HS-5 (cell line): ENCODE data around the gene TADA2A.
"Not testable (repeated sequence)": the region's sequence is repeated elsewhere in the genome, so short reads cannot be mapped to it uniquely, and the experiment has no call there.

Source experiments
- DNase-seq: peaks from one replicate; pipeline ENCODE4 v3.0.0-alpha.2; 2012; ENCODE audit warnings: low read depth

Gene TADA2A

GRCh38 chr17:37399265-37399803 is 7.4 kb upstream of the TADA2A start:
- DNase-seq, result no peak

GRCh38 chr17:37400505-37400904 is 6.2 kb upstream of the TADA2A start:
- DNase-seq, result no peak

GRCh38 chr17:37405522-37405921 is 1.2 kb upstream of the TADA2A start:
- not testable (repeated sequence) for DNase-seq

GRCh38 chr17:37405955-37406634 is 591 bp upstream of the TADA2A start:
- DNase-seq, result no peak

- DNase-seq, result not testable (repeated sequence)
Measured at GRCh38 chr17:37408145-37408479, 1.4 kb downstream of the TADA2A start.

GRCh38 chr17:37410357-37410756 is 3.7 kb downstream of the TADA2A start:
- no peak for DNase-seq

- no peak for DNase-seq
Measured at GRCh38 chr17:37413875-37414519, 7.3 kb downstream of the TADA2A start.

- no peak for DNase-seq
Measured at GRCh38 chr17:37417852-37418251, 11.2 kb downstream of the TADA2A start.

- DNase-seq, result no peak
Measured at GRCh38 chr17:37422971-37423625, 16.4 kb downstream of the TADA2A start.

- DNase-seq, result no peak
Measured at GRCh38 chr17:37425268-37425667, 18.6 kb downstream of the TADA2A start.

- DNase-seq, result no peak
Measured at GRCh38 chr17:37429039-37429438, 22.4 kb downstream of the TADA2A start.

GRCh38 chr17:37429453-37429852 is 22.8 kb downstream of the TADA2A start:
- no peak for DNase-seq

GRCh38 chr17:37430051-37430627 is 23.5 kb downstream of the TADA2A start:
- DNase-seq, result no peak

- DNase-seq, result no peak
Measured at GRCh38 chr17:37432671-37433070, 26.0 kb downstream of the TADA2A start.

GRCh38 chr17:37438141-37438540 is 31.5 kb downstream of the TADA2A start:
- DNase-seq, result no peak

GRCh38 chr17:37440424-37440823 is 33.7 kb downstream of the TADA2A start:
- no peak for DNase-seq

GRCh38 chr17:37441369-37442014 is 34.8 kb downstream of the TADA2A start:
- not testable (repeated sequence) for DNase-seq

GRCh38 chr17:37446027-37446426 is 39.3 kb downstream of the TADA2A start:
- no peak for DNase-seq

- no peak for DNase-seq
Measured at GRCh38 chr17:37447641-37448040, 41.0 kb downstream of the TADA2A start.

GRCh38 chr17:37450112-37450511 is 43.4 kb downstream of the TADA2A start:
- no peak for DNase-seq

GRCh38 chr17:37457801-37458200 is 51.1 kb downstream of the TADA2A start:
- DNase-seq, result not testable (repeated sequence)

- DNase-seq, result peak; percentile 68
Measured at GRCh38 chr17:37458805-37459204, 52.1 kb downstream of the TADA2A start.
